NCI-H774 (cell line): Measurements from ENCODE around the gene CENPQ.

ENCODE experiments used
- DNase-seq: peaks from one replicate; lab custom pipeline; 2025; lab: John Stamatoyannopoulos, UW

Gene CENPQ

GRCh38 chr6:49541210-49541724, 78.1 kb downstream of the CENPQ start:
- peak; percentile 3 for DNase-seq

GRCh38 chr6:49541936-49542335, 78.8 kb downstream of the CENPQ start:
- DNase-seq, result no peak
